ENCODE measurements around the gene HOMER1.
"Not testable (repeated sequence)": the region's sequence is repeated elsewhere in the genome, so short reads cannot be mapped to it uniquely, and the experiment has no call there.

HOMER1 gene

GRCh38 chr5:79408028-79408427 is 105.9 kb downstream of the HOMER1 start:
- no peak for DNase-seq

DNA sequence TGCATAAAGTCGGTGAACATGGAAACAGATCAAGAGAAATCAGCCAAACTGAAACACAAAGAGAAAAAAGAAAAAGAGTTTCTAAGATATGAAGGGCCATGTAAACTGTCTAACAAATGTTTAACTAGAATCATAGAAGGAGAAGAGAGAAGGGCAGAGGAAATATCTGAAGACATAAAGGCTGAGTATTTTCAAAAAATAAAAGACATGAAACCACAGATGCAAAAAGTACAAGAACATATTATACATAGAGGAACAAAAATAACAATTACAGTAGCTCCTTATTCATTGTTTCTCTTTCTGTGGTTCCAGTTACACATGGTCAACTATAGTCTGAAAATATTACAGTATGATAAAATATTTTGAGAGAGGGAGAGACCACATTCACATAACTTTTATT is 106.3 kb downstream of the HOMER1 start:
- DNase-seq: no peak

DNA sequence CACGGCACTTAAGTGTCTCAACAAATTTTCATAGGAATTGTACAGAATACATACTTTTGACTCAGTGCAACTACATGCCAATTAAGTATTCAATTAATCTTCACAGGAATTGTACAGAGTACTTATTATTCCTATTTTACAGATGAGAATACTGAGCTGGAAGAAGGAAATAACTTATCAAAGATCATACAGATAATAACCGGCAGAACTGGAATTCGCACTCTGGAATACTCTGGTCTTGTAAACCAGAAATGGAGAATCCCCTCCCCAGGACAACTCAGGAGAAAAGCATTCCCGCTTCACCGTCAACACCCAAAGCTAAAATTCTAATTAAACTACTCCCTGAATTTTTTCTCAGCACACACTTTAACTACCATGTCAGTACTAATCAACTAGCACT is 112.7 kb downstream of the HOMER1 start:
- no peak for DNase-seq

- no peak for DNase-seq
Measured at GRCh38 chr5:79399046-79399445, 114.9 kb downstream of the HOMER1 start.

- no peak for DNase-seq
Measured at GRCh38 chr5:79397080-79397479, 116.9 kb downstream of the HOMER1 start.

- DNase-seq: no peak
Measured at GRCh38 chr5:79396265-79396664, 117.7 kb downstream of the HOMER1 start.

DNA sequence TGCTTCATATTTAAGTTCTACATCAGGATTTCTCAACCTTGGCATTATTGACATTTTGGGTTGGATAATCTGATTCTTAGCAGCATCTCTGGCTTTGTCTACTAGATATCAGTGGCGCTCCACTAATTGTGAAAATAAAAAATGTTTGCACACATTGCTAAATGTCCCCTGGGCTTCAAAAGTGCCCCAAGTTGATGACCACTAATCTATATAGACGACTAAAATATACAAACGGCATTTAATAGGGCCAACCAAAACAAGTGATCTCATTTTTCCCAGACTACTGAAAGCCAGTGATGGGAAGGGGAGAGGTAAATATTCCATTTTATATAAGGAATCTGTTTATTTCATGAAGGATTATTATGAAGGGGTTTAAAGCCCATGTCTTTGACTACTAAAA is 118.6 kb downstream of the HOMER1 start:
- no peak for DNase-seq

DNA sequence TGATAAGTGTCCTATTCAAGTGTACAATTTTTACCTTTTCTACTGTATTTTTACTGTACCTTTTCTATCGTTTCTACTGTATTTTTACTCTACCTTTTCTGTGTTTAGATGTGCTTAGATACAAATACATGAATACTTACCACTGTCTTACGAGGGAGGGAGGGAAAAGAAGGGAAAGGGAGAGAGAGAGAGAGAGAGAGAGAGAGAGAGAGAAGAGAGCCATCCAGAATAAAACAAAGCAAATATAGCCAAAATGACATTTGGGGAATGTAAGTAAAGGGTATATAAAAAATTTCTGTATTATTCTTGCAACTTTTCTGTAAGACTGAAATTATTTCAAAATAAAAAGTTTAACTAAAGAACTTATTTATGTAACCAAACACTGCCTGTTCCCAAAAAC is 121.2 kb downstream of the HOMER1 start:
- no peak for DNase-seq

GRCh38 chr5:79386679-79387078 is 127.3 kb downstream of the HOMER1 start:
- no peak for DNase-seq

DNA sequence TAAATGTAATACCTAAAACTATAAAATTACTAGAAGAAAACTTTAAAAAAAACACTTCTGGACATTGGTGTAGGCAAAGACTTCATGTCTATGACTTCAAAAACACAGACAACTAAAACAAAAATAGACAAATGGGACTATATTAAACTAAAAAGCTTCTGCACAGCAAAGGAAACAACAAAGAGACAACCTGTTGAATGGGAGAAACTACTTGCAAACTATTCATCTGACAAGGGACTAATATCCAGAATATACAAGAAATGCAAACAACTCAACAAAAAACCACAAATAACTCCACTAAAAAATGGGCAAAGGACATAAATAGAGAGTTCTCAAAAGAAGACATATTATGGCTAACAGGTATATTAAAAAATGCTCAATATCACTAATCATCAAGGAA is 128.8 kb downstream of the HOMER1 start:
- DNase-seq: not testable (repeated sequence)

DNA sequence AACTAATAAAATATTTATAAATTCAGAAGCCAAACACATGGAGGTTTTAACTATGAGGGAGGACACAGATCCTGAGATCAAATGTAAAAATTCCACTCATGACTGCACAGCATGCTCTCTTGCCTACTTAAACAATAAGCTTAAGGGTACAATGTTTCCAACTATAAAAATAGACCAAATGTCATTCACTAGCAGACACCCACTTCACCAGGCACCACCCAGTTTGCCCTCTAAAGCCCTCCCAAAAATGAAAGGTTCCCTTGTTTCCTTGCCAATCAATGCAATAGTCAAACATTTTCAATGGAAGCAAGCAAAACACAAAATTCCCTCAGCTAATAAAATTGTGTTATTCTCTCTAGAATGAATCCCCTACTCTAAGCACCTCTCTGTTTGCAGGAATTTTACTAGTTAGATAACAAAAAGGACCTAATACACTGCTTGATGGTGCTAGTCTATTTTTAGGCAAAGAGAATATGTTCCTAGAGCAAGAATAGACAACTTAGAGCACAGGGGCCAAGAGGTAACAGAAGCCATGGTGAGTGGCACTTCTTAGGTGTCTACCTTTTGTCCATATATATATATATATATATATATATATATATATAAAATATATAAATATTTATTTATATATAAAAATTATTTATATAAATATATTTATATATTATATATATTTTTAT is 135.3 kb downstream of the HOMER1 start:
- DNase-seq: no peak

DNA sequence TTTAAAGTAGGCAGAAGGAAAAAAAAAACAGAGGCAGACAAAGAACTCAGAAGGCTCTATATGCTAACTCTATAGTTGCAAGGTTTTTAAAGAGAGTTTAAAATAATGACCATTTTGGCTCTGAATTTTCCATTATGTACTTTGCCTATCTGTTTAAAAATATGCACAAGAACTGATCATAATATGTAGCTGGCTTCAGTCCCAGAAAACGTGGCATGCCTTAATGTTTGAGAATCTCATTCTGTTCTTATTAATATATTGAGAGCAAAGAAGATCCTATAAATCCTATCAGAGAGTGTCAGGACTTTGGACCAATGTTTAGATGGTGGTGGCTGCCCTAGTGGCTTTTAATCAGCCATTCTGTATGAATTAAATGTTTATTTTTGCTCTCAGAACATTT is 156.5 kb downstream of the HOMER1 start:
- no peak for DNase-seq

GRCh38 chr5:79349881-79350280 is 164.1 kb downstream of the HOMER1 start:
- DNase-seq: no peak

DNA sequence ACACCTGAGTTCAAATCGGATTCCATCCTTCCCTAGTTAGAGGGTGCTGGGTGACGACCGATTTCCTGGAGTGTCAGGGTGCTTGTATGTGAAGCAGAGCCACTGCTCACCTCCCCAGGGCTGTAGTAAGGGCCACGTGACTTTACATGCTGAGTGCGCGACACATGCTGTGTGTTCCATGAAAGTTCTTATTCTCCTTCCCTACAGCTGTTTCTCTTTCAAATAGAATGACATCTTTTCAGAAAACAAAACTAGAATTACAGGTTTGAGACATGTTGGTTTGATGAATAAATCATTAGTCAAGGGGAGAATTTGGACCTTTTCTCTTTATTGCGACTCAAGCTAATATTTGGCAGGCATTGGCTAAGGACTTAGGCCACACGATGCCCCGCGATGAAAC is 164.9 kb downstream of the HOMER1 start:
- DNase-seq: no peak

DNA sequence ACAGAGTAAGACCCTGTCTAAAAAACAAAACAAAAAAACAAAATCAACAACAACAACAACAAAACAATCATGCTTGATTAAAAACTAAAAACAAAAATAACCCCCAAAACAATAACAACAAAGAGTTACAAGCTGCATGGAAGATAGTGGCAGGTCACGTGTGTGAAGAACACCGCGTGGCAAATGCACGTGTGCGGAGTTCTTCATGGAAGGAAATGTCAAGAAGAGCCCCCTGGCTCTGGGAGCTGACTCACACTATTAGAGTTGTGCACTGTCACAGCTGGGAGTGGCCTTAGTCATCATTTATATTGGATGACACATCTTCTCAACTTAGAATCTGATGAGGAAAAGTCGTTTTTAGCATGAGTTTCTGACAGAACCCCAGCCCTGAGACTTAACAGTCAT is 167.5 kb downstream of the HOMER1 start:
- DNase-seq: no peak

DNA sequence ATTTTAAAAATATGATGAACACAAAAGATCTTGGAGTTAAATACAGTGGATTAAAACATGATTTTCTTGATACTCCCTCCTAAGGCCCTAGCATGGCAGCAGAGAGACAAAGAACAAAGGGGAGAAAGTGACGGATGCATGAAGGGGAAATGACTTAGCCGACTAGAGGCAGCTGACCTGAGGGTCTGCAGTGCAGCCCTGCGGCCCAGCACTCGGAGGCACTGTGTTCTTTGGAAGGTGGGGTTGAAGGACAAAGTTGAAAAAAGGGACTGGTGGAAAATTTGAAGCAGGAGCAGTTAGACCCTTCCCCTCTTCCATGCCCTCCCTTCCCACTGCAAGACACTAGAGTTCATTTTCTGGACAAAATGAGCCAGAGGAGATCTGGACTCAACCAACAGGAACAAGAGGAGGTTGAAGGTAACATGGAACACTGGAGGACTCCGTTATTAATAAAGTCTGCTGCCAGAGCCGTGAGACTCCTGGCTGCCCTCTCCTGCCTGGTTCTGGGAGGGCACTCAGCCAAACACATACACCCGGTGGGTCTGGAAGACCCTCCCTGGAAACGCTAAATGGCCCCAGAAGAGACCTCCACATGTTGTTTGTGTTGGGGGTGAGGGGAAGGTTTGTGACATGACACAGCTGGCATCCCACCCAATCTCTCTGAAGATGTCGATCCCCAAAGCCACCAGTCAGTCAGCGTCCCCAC is 179.9 kb downstream of the HOMER1 start:
- no peak for DNase-seq

DNA sequence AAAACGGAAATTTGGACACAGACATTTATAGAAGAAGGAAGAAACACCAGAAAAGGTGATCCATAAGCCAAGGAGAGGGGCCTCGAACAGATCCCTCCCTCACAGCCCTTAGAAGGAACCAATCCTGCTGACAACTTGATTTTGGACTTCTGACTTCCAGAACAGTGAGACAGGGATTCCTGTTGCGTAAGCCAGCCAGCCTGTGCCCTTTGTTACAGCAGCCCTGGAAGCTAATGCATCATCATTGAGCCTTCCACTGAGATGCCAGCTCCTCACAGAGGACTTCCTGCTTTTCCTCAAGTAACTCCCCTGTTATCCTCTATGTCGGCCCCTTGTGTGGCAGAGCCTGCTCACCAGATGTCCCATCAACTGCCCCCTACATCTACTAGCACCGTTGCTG is 183.9 kb downstream of the HOMER1 start:
- no peak for DNase-seq

- DNase-seq: no peak
Measured at GRCh38 chr5:79329453-79329852, 184.5 kb downstream of the HOMER1 start.
